ENCODE measurements around the gene RNF138.
A peak's percentile ranks its signal among the peaks of the same experiment; 100 is the strongest.

- TF ChIP-seq RFX5 (IDR thresholded peaks at IDR 0.05; ENCODE audit: borderline replicate concordance, low read depth, low read length) (no peak), CTCF (IDR thresholded peaks at IDR 0.05; ENCODE audit: control extremely low read depth in 1 of 3, insufficient read depth in 1 of 3, low read depth in 1 of 3, low read length in 3 of 3) (peak in 2 of 3 experiments; percentile 1 to 3; a peak in 1 of 4 replicates)
These were observed 48.2 kb downstream of the RNF138 start for GRCh38 chr18:32139835-32140283.
